ENCODE measurements around the gene COMT.

The COMT gene

DNA sequence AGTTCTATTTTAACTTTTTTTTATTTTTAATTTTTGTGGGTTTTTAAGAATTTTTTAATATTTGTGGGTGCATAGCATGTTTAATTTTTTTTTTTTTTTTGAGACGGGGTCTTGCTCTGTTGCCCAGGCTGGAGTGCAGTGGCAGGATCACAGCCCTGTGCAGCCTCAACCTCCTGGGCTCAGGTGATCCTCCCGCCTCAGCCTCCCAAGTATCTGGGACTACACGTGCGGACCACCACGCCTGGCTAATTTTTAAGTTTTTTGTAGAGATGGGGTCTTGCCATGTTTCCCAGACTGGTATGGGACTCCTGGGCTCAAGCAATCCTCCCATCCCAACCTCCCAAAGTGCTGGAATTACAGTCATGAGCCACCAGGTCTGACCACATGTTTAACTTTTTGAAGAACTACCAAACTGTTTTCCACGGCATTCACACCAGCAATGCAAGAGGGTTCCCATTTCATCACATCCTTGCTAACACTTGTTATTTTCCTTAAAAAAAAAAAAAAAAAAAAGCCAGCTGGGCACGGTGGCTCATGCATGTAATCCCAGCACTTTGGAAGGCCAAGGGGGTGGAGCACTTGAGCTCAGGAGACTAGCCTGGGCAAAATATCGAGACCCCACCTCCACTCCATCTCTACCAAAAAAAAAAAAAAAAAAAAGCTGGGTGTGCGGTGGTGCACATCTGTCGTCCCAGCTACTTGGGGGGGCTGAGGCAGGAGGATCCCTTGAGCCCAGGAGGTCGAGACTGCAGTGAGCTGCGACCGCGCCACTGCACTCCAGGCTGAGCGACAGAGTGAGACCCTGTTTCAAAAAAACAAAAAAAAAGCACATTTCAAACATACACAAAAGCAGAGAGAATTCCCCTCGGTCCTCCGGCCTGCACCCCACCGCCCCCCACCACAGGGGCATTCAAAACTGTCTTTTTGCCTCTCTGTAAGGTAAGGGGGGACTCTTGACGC is 16.8 kb downstream of the COMT start:
- Histone ChIP-seq H3K4me3 (ENCODE audit: low read length) (no peak overlapping the region), H3K9me3 (ENCODE audit: control insufficient read depth, low read length) (no peaks in the 10 kb centered on the region), H3K27me3 (ENCODE audit: control insufficient read depth, insufficient read depth, low read length) (no peaks in the 10 kb centered on the region), H3K36me3 (ENCODE audit: control insufficient read depth, insufficient read depth, low read length) (no peaks in the 10 kb centered on the region), H3K4me1 (ENCODE audit: control insufficient read depth, insufficient read depth, low read length) (peaks cover 44% of the 10 kb centered on the region), H3K9ac (ENCODE audit: low read length) (no peak overlapping the region)

DNA sequence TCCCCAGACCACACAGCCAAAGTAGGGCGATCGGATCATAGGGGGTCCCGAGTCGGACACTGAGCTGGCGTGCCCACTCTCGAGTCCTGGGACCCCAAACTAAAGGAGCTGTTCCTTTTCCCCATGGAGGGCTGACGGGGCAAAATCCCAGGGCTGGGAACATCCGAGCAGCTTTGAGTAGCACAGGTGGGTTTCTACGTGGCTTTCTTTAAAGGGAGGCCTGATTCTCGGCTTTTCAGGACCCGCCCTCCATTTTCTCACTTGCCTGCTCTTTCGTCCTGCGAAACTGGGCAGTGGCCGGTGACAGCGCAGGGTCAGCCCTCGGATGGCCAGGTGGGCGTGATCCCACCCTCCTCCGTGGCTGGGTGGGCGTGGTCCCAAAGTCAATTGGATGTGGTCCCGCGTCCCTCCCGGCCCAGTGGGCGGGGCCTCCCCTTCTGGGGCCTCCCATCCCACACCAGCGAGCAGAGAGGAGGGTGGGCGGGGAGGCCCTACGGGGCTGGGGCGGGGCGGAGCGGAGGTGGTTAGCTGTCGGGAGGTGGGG is 17.5 kb downstream of the COMT start:
- Histone ChIP-seq H3K27me3 (ENCODE audit: control insufficient read depth, insufficient read depth, low read length) (no peaks in the 10 kb centered on the region), H3K36me3 (ENCODE audit: control insufficient read depth, insufficient read depth, low read length) (no peaks in the 10 kb centered on the region), H3K4me3 (ENCODE audit: low read length) (no peak overlapping the region), H3K9me3 (ENCODE audit: control insufficient read depth, low read length) (no peaks in the 10 kb centered on the region), H3K4me1 (ENCODE audit: control insufficient read depth, insufficient read depth, low read length) (peaks cover 46% of the 10 kb centered on the region), H3K9ac (ENCODE audit: low read length) (no peak overlapping the region)

DNA sequence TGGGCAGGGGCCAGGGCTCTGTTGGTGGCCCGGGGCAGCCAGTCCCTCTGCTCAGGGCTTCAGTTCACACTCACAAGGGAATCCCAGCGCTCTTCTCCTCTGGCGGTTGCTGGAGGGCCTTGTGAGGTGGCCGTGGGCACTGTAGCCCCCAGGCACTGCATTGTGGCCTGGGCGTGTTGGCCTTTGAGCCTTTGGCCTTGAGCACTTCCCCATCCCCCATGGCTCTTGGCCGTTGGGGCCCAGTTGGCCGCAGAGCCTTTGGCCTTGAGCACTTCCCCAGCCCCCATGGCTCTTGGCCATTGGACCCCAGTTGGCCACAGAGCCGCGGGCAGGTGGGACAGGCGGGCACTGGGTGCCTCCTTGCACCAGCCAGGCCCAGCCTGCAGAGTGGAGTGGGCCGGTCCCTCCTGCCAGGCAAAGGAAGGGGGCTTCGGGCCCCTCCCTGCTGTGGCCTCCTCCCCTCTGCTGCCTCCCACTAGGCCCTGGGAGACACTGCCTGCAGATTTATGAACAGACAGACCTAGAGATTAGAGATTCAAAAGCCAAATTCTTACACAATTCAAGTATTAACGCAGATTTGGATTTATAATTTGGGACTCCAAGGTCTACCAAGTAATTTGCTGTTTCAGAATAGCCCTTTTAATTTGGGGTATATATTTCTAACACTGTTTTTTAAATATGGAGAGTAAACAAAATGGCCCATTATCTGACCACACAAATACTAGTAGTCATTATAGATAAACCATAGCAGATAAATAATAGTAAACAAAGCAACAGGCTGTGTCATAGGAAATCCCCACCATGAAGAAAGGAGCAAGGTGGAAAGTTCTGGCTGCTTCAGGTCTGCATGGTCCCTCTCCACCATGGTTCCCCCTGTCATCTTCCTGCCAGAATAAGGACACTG is 18.3 kb downstream of the COMT start:
- H3K9me3 ChIP-seq (ENCODE audit: control insufficient read depth, low read length), result no peaks in the 10 kb centered on the region
- H3K4me1 ChIP-seq (ENCODE audit: control insufficient read depth, insufficient read depth, low read length), result peaks cover 53% of the 10 kb centered on the region
- no peaks in the 10 kb centered on the region for H3K36me3 ChIP-seq (ENCODE audit: control insufficient read depth, insufficient read depth, low read length)
- peak overlapping the region; percentile 32 for H3K9ac ChIP-seq (ENCODE audit: low read length)
- H3K4me3 ChIP-seq (ENCODE audit: low read length), result no peak overlapping the region
- H3K27me3 ChIP-seq (ENCODE audit: control insufficient read depth, insufficient read depth, low read length), result no peaks in the 10 kb centered on the region

DNA sequence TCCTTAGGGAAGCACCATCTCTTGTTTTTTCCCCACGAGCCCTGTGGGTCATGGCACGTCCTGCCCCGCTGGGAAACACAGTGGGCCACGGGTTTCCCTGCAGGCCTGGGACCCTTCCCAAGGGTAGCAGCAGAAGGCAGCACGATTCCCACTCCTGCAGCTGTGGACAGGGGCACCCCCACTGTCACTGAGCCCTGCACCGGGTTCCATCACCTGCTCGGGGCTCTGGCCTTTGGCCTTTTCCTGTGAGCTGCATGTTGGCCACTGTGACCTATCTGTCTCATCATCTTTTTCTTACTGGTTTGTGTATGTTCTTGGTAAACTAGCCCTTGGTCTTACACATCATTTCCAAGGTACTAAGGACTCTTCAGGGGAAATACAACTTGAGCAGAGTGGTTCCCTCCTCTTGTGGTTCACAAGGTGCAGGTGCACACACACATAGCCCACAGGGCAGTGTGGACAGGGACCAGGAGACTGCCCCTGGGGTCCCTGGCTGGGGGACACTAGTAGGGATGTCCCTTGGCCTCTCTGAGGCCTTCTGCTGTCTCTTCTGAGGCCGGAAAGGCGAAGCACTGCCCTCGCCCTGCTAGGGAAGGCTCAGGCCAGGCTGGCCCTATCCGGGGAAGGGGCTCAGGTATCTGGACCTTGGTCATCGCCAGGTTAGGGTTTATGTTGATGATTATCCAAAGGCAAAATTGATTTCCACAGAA is 19.1 kb downstream of the COMT start:
- H3K9ac ChIP-seq (ENCODE audit: low read length), result no peak overlapping the region
- peaks cover 54% of the 10 kb centered on the region for H3K4me1 ChIP-seq (ENCODE audit: control insufficient read depth, insufficient read depth, low read length)
- H3K36me3 ChIP-seq (ENCODE audit: control insufficient read depth, insufficient read depth, low read length), result no peaks in the 10 kb centered on the region
- no peaks in the 10 kb centered on the region for H3K27me3 ChIP-seq (ENCODE audit: control insufficient read depth, insufficient read depth, low read length)
- no peaks in the 10 kb centered on the region for H3K9me3 ChIP-seq (ENCODE audit: control insufficient read depth, low read length)
- no peak overlapping the region for H3K4me3 ChIP-seq (ENCODE audit: low read length)

DNA sequence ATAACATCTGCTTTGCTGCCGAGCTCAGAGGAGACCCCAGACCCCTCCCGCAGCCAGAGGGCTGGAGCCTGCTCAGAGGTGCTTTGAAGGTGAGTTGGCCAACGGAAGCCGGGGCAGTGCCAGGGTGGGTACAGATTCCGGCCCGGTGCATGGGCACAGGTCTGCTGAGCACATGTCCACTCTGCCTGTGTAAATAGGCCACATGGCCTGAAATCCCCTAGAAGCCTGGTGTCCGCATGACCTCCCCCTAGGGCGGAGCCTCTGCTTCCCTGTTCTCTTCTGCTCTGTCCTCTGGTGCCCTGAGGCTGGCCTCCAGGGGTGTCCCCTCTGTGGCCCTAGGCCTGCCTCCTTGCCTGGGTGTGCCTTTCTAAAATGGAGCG is 19.6 kb downstream of the COMT start:
- Histone ChIP-seq H3K4me3 (ENCODE audit: low read length) (no peak overlapping the region), H3K27me3 (ENCODE audit: control insufficient read depth, insufficient read depth, low read length) (no peaks in the 10 kb centered on the region), H3K9me3 (ENCODE audit: control insufficient read depth, low read length) (no peaks in the 10 kb centered on the region), H3K4me1 (ENCODE audit: control insufficient read depth, insufficient read depth, low read length) (peaks cover 54% of the 10 kb centered on the region), H3K9ac (ENCODE audit: low read length) (no peak overlapping the region), H3K36me3 (ENCODE audit: control insufficient read depth, insufficient read depth, low read length) (no peaks in the 10 kb centered on the region)

DNA sequence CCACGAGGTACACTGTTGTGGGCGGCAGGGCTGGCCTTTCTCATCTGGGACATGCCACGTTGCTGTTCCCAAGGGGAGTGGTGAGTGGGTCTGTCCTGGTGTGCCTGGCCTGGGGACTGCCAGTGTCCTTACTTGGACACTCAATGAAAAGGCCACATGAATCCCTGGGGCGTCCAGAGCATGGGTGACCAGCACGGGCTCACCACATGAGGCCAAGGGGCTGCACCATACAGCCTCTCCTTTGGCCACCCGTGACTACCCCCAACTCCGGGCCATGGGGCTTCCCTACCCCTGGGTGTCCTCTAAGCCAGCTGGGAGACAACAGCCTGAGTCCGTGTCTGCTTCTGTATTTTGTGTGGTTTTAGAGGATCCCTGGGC is 20.3 kb downstream of the COMT start:
- H3K4me3 ChIP-seq (ENCODE audit: low read length), result no peak overlapping the region
- H3K36me3 ChIP-seq (ENCODE audit: control insufficient read depth, insufficient read depth, low read length), result no peaks in the 10 kb centered on the region
- H3K9me3 ChIP-seq (ENCODE audit: control insufficient read depth, low read length), result no peaks in the 10 kb centered on the region
- no peaks in the 10 kb centered on the region for H3K27me3 ChIP-seq (ENCODE audit: control insufficient read depth, insufficient read depth, low read length)
- peaks cover 54% of the 10 kb centered on the region for H3K4me1 ChIP-seq (ENCODE audit: control insufficient read depth, insufficient read depth, low read length)
- H3K9ac ChIP-seq (ENCODE audit: low read length), result peak overlapping the region; percentile 16

DNA sequence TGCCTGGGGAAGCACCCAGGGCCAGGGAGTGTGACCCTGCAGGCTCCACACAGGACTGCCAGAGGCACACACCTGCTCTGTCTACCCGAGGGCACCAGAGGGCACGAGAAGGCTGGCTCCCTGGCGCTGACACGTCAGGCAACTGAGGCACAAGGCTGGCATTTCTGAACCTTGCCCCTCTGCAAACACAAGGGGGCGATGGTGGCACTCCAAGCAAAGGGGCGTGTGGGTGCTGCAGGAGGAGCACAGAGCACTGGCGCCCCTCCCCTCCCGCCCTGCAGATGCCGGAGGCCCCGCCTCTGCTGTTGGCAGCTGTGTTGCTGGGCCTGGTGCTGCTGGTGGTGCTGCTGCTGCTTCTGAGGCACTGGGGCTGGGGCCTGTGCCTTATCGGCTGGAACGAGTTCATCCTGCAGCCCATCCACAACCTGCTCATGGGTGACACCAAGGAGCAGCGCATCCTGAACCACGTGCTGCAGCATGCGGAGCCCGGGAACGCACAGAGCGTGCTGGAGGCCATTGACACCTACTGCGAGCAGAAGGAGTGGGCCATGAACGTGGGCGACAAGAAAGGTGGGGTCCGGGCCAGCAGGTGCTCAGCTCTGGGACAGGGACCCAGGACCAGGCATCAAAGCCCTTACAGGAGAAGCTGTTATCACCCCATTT is 20.8 kb downstream of the COMT start:
- H3K36me3 ChIP-seq (ENCODE audit: control insufficient read depth, insufficient read depth, low read length), result no peaks in the 10 kb centered on the region
- H3K9me3 ChIP-seq (ENCODE audit: control insufficient read depth, low read length), result no peaks in the 10 kb centered on the region
- H3K4me1 ChIP-seq (ENCODE audit: control insufficient read depth, insufficient read depth, low read length), result peaks cover 54% of the 10 kb centered on the region
- H3K27me3 ChIP-seq (ENCODE audit: control insufficient read depth, insufficient read depth, low read length), result no peaks in the 10 kb centered on the region
- H3K9ac ChIP-seq (ENCODE audit: low read length), result peak overlapping the region; percentile 64
- peak overlapping the region; percentile 51 for H3K4me3 ChIP-seq (ENCODE audit: low read length)

DNA sequence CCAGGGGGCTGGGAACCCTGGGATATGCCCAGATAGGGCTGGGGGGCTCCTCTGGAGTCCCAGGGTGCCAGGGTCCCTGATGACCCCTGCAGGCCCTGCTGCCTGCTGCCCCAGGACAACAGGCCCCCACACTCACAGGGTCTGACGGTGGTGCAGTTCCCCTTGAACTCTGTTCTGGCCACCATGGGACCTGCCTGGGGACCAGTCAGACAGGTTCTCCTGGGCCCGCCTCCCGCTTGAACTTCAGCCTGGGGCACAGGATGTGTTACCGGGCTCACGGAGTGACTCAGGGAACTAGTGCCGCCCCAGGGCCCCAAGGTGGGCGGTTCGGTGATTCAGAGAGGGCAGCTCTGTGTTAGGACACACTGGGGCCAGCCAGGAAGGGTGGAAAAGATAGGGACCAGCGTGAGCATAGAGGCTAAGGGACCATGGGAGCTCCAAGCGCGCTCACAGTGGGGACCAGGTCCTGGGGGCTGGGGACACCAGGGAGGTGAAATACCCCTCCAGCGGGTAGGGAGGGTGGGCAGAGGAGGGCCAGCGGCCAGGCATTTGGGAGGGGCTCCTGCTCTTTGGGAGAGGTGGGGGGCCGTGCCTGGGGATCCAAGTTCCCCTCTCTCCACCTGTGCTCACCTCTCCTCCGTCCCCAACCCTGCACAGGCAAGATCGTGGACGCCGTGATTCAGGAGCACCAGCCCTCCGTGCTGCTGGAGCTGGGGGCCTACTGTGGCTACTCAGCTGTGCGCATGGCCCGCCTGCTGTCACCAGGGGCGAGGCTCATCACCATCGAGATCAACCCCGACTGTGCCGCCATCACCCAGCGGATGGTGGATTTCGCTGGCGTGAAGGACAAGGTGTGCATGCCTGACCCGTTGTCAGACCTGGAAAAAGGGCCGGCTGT is 21.6 kb downstream of the COMT start:
- Histone ChIP-seq H3K36me3 (ENCODE audit: control insufficient read depth, insufficient read depth, low read length) (no peaks in the 10 kb centered on the region), H3K4me1 (ENCODE audit: control insufficient read depth, insufficient read depth, low read length) (peaks cover 58% of the 10 kb centered on the region), H3K27me3 (ENCODE audit: control insufficient read depth, insufficient read depth, low read length) (no peaks in the 10 kb centered on the region), H3K9ac (ENCODE audit: low read length) (peak overlapping the region; percentile 64), H3K4me3 (ENCODE audit: low read length) (peak overlapping the region; percentile 51), H3K9me3 (ENCODE audit: control insufficient read depth, low read length) (no peaks in the 10 kb centered on the region)

DNA sequence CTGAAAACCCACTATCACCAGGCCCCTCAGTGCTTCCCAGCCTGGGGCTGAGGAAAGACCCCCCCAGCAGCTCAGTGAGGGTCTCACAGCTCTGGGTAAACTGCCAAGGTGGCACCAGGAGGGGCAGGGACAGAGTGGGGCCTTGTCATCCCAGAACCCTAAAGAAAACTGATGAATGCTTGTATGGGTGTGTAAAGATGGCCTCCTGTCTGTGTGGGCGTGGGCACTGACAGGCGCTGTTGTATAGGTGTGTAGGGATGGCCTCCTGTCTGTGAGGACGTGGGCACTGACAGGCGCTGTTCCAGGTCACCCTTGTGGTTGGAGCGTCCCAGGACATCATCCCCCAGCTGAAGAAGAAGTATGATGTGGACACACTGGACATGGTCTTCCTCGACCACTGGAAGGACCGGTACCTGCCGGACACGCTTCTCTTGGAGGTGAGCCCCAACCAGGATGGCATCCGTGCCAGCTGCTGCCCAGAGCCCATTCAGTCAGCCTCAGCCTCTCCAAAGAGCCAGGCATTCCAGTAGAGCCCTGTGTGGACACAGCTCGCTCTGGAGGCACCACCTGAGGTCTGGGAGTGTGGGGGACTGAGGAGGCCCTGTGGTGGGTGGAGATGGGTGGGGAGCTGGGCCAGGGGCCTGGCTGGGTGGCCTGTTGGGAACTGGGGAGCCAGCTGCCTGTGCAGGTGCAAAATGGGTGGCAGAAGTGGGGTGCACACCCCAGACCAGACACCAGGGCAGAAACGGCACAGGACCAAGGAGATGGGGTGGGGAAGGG is 22.5 kb downstream of the COMT start:
- Histone ChIP-seq H3K9me3 (ENCODE audit: control insufficient read depth, low read length) (no peaks in the 10 kb centered on the region), H3K4me1 (ENCODE audit: control insufficient read depth, insufficient read depth, low read length) (peaks cover 58% of the 10 kb centered on the region), H3K9ac (ENCODE audit: low read length) (peak overlapping the region; percentile 64), H3K4me3 (ENCODE audit: low read length) (no peak overlapping the region), H3K27me3 (ENCODE audit: control insufficient read depth, insufficient read depth, low read length) (no peaks in the 10 kb centered on the region), H3K36me3 (ENCODE audit: control insufficient read depth, insufficient read depth, low read length) (no peaks in the 10 kb centered on the region)

DNA sequence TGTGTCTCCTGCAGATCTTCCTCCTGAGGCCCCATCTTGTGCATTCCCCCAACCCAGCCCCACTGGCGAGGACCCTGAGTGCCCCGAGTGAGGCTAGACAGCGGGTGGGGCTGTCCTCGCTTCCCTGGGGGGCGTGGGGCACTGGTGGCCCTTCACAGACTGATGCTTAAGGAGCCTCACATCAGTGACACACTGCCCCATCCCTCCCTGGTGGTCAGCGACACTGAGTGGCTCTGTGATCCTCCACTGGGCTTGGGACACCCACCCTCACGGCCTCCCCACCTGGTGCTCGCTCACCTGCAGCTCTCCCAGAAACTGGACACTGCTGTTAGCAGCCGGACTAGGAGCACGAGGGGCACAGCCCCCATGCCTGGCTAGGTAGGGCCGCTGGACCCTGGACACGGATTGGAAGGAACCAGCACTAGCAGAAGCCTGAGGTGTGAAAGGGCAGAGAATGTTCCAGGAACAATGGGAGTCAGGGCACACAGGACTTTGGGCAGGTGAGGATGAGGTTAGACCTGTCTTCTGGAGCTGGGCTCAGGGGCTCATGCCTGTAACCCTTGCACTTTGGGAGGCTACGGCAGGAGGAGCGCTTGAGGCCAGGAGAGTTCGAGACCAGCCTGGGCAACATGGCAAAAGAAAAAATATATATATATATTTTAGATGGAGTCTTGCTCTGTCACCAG is 23.3 kb downstream of the COMT start:
- Histone ChIP-seq H3K9ac (ENCODE audit: low read length) (no peak overlapping the region), H3K36me3 (ENCODE audit: control insufficient read depth, insufficient read depth, low read length) (no peaks in the 10 kb centered on the region), H3K27me3 (ENCODE audit: control insufficient read depth, insufficient read depth, low read length) (no peaks in the 10 kb centered on the region), H3K4me3 (ENCODE audit: low read length) (no peak overlapping the region), H3K4me1 (ENCODE audit: control insufficient read depth, insufficient read depth, low read length) (peaks cover 53% of the 10 kb centered on the region), H3K9me3 (ENCODE audit: control insufficient read depth, low read length) (no peaks in the 10 kb centered on the region)

All from mucosa of stomach (tissue), 1 donor.